ENCODE results near the gene BOD1. TPM values are rescaled to one million over a fixed set of nuclear protein-coding genes. Genes with fewer than 3 reads are reported as not detected.

The BOD1 gene
- total RNA-seq, 1 donor from 2014 or later: 106 TPM

DNA sequence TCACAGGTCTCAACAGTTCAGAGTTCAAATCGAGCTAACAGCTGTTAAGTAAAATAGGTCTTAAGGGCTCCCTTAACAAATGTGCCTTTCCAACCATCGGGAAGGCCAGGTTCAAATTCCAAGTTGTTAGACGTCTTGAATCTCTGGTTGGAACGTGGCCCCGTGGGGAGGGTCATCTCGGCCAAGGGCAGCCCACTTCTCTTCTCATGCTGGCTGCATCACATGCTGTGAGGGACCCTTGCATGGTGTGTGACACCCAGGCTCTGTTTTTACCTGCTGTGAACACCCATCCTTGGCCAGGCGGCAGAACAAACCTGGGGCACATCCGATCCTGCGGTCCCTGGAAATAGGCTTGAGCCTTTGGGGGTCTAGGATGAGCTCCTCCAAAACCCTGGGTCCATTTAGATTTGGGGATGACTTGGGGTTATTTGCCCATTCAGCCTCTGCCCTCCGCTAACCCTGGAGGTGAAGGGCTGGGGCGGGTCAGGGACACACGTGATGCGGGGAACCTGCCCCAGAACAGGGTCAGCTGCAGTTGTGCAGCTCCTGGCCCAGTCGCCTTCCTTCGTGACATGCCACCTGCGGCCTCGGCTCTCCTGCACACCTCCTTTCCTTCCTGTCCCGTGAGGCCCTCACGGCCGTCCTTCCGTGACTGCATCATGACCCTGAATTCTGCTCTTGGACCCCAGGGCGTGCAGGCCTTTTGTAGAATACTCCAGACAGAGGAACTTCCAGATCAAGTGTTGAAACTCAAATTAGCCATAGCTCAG lies 45.9 kb downstream of the BOD1 start:
- FAIRE-seq (no peak), DNase-seq (ENCODE audit: low read depth) (no peak)
- TF ChIP-seq, protein P1, sequence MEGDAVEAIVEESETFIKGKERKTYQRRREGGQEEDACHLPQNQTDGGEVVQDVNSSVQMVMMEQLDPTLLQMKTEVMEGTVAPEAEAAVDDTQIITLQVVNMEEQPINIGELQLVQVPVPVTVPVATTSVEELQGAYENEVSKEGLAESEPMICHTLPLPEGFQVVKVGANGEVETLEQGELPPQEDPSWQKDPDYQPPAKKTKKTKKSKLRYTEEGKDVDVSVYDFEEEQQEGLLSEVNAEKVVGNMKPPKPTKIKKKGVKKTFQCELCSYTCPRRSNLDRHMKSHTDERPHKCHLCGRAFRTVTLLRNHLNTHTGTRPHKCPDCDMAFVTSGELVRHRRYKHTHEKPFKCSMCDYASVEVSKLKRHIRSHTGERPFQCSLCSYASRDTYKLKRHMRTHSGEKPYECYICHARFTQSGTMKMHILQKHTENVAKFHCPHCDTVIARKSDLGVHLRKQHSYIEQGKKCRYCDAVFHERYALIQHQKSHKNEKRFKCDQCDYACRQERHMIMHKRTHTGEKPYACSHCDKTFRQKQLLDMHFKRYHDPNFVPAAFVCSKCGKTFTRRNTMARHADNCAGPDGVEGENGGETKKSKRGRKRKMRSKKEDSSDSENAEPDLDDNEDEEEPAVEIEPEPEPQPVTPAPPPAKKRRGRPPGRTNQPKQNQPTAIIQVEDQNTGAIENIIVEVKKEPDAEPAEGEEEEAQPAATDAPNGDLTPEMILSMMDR (IDR thresholded peaks at IDR 0.05; ENCODE audit: insufficient read depth, low read length, severe bottlenecking): no peak

DNA sequence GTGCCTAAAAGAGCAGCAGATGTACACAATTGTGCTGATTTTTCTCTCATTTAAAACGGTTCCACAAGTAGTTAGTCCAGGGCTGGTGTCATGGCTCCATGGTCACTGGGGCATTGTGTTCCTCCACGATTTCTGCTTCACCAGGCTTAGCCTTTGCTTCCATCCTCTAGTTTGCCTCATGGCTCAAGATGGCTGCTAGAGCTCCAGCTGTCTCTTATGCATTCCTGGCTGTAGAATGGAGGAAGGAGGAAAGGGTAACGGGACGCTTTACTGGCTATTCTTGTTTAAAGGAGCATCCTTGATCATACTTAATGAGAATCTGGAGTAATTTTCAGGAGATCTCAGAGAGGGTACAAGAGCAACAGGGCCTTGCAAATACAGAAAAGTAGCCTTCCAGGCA lies 47.7 kb downstream of the BOD1 start:
- H3K4me3 ChIP-seq (ENCODE audit: low read depth, low read length): no peak overlapping the region
- no peak for DNase-seq (ENCODE audit: low read depth)
- H3K36me3 ChIP-seq (ENCODE audit: control insufficient read depth, insufficient read depth, low read length): no peaks in the 10 kb centered on the region
- no peak for FAIRE-seq
- peaks cover 2% of the 10 kb centered on the region for H3K27me3 ChIP-seq (ENCODE audit: control insufficient read depth, insufficient read depth, low read length)
- TF ChIP-seq, protein P1 (IDR thresholded peaks at IDR 0.05; ENCODE audit: insufficient read depth, low read length, severe bottlenecking): no peak

More for the DNA sequence above, 45.9 kb downstream of the BOD1 start:
- Histone ChIP-seq H3K4me3 (ENCODE audit: low read depth, low read length) (no peak overlapping the region), H3K36me3 (ENCODE audit: control insufficient read depth, insufficient read depth, low read length) (no peaks in the 10 kb centered on the region), H3K27me3 (ENCODE audit: control insufficient read depth, insufficient read depth, low read length) (peaks cover 2% of the 10 kb centered on the region)

DNA sequence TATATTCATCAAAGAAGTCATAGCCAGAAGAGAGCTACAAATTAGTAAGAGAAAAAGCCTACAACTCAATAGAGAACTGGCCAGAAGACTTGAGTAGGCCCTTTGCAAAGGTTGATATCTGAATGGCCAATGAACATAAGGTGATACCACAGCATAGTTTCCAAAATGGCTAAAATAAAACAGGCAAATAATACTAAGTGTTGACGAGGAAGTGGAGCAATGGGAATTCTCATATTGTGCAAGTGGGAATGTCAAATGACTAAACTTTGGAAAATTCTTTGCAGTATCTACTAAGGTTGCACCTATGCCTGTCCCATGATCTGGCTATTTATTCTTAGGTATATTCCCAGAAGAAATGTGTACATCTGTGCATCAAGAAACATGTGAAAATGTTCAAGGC lies 48.3 kb downstream of the BOD1 start:
- Histone ChIP-seq H3K4me3 (ENCODE audit: low read depth, low read length) (no peak overlapping the region), H3K36me3 (ENCODE audit: control insufficient read depth, insufficient read depth, low read length) (no peaks in the 10 kb centered on the region), H3K27me3 (ENCODE audit: control insufficient read depth, insufficient read depth, low read length) (peaks cover 6% of the 10 kb centered on the region)
- TF ChIP-seq, protein P1 (IDR thresholded peaks at IDR 0.05; ENCODE audit: insufficient read depth, low read length, severe bottlenecking): no peak
- DNase-seq (ENCODE audit: low read depth) (peak; percentile 15), FAIRE-seq (no peak)

DNA sequence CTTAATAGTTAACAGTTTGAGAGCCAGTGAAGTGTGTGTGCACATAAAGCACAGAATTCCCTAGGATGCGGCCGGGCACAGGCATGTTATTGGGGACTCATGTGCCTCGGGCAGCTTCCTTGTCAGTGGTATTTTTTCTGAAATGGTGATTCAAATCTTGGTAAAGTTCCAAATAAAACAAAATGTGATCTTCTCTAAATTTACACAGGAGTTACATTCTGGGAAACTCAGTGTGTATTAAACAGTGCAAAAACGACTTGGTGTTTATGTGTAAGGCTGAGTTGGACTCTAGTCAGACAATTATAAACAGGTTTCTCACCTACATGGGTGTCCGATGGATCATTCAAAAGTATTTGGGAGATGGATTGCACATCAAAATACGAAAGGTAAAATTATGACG lies 48.9 kb downstream of the BOD1 start:
- peak; percentile 94 for DNase-seq (ENCODE audit: low read depth)

DNA sequence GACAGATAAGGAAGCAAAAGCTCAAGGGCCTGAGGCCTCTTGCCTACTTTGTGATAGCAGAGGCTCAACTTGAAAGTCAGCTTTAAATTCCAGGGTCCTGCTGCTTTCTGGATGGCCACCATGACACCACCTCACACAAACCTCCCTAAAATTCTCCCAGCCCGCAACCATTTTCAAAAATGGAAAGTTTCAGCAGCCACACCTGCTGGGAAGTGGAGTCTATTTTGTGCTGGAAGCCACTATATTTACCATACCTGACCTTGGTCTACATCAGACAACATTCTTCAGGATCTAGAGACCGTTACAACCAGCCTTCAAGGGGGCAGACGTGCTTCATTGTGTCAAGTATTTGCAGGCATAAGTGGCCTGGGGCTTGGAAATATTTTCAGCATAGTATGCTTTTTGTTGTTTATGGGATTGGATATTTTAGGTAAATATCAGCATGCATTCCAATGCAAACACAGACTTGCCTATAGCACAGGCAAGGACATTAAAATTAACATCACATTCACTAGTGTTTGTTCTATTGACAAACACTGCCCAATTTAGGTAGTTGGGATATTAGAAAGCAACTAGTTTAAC lies 50.9 kb downstream of the BOD1 start:
- FAIRE-seq (no peak), DNase-seq (ENCODE audit: low read depth) (no peak)
- Histone ChIP-seq H3K27me3 (ENCODE audit: control insufficient read depth, insufficient read depth, low read length) (peaks cover 11% of the 10 kb centered on the region), H3K36me3 (ENCODE audit: control insufficient read depth, insufficient read depth, low read length) (no peaks in the 10 kb centered on the region), H3K4me3 (ENCODE audit: low read depth, low read length) (no peak overlapping the region)
- TF ChIP-seq, protein P1 (IDR thresholded peaks at IDR 0.05; ENCODE audit: insufficient read depth, low read length, severe bottlenecking): no peak

More for the DNA sequence above, 48.9 kb downstream of the BOD1 start:
- no peak for FAIRE-seq
- H3K36me3 ChIP-seq (ENCODE audit: control insufficient read depth, insufficient read depth, low read length): no peaks in the 10 kb centered on the region
- H3K27me3 ChIP-seq (ENCODE audit: control insufficient read depth, insufficient read depth, low read length): peaks cover 6% of the 10 kb centered on the region
- TF ChIP-seq, protein P1 (IDR thresholded peaks at IDR 0.05; ENCODE audit: insufficient read depth, low read length, severe bottlenecking): no peak
- no peak overlapping the region for H3K4me3 ChIP-seq (ENCODE audit: low read depth, low read length)

All from bronchial epithelial cell (primary cell).